ENCODE data around the gene C1QB.

C1QB gene

GRCh38 chr1:22646384-22646783 lies 6.7 kb upstream of the C1QB start:
- DNase-seq (ENCODE audit: insufficient read length, low spot score) (no peak), FAIRE-seq (no peak)
- no peak for TF ChIP-seq CTCF (IDR thresholded peaks at IDR 0.05; ENCODE audit: insufficient read depth, missing control alignments)

GRCh38 chr1:22650089-22650693 lies 2.8 kb upstream of the C1QB start:
- FAIRE-seq (no peak), DNase-seq (ENCODE audit: insufficient read length, low spot score) (no peak)
- TF ChIP-seq CTCF (IDR thresholded peaks at IDR 0.05; ENCODE audit: insufficient read depth, missing control alignments): no peak

- DNase-seq (ENCODE audit: insufficient read length, low spot score): no peak
- FAIRE-seq: no peak
- TF ChIP-seq CTCF (IDR thresholded peaks at IDR 0.05; ENCODE audit: insufficient read depth, missing control alignments): no peak
Measured at GRCh38 chr1:22651941-22652856, 837 bp upstream of the C1QB start.

DNA sequence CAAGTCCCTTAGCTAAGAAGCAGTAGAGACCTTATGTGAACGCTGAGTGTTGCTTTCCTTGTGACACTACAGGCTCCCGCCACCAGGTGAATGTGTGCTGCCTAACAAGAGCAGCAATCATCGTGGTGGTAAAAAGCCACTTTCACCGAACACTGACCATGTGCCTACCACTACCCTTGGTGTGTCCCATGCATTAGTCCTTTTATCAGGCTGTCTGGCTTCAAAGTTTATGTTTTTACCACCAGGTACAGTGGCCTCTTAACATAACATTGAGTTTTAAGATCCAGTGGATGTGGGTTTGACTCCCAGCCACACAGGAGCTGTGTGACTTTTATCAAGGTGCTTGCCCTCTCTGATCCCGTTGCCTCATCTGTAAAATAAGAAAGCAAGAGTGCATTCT lies 1.7 kb downstream of the C1QB start:
- FAIRE-seq (no peak), DNase-seq (ENCODE audit: insufficient read length, low spot score) (no peak)
- no peak for TF ChIP-seq CTCF (IDR thresholded peaks at IDR 0.05; ENCODE audit: insufficient read depth, missing control alignments)

DNA sequence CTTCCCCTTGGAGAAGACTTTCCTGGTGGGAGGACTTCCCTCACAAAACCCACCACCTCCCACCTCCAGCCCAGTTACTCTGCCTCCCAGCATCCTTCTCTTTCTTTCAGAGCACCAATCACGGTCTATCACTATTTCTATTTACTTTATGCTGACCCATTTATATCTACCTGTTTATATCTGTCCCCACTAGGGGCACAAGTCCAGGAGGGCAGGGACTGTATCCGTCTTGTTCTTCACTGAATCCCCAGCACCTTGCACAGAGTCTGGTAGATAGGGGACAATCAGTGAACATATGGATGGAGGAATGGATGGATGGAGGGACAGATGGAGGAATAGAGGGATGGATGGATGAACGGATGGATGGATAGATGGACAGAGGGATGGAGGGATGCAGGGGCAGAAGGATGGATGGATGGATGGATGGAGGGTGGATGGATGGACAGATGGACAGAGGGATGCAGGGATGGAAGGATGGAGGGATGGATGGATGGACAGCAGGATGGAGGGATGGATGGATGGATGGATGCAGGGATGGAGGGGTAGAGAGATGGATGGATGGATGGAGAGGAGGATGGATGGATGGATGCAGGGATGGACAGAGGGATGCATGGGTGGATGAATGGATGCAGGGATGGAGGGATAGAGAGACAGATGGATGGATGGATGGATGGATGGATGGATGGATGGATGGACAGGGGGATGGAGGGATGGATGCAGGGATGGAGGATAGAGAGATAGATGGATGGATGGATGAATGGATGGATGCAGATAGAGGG lies 5.5 kb downstream of the C1QB start:
- DNase-seq (ENCODE audit: insufficient read length, low spot score) (no peak), FAIRE-seq (no peak)
- TF ChIP-seq CTCF (IDR thresholded peaks at IDR 0.05; ENCODE audit: insufficient read depth, missing control alignments): no peak

- TF ChIP-seq CTCF (IDR thresholded peaks at IDR 0.05; ENCODE audit: insufficient read depth, missing control alignments): no peak
- FAIRE-seq (no peak), DNase-seq (ENCODE audit: insufficient read length, low spot score) (no peak)
Measured at GRCh38 chr1:22660716-22661241, 7.7 kb downstream of the C1QB start.
